NCI-H2107 treated with DMSO at 0.1 percent for 48 hours (cell line): ENCODE measurements around the gene IGFL4.

ENCODE experiments used
- DNase-seq: peaks from one replicate; lab custom pipeline; 2025; ENCODE audit not compliant: unreplicated experiment; lab: John Stamatoyannopoulos, UW

Gene IGFL4

DNA sequence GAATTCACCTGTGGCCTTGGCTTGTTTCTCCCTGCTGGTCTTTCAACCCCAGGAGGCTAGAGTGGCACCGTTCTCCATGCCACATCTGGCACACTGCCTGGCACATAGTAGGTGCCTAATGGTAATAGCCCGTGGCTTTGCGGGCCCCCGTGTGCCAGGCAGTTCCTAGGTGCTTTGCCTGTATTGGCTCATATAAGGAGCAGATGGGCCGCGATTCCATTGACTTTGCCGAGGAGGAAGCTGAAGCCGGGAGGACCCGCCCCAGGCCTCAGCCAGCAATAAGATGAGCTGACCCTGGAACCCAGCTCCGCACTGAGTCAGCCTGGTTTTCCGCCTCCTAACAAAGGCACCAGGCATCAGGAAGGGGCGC, 18.8 kb downstream of the IGFL4 start:
- DNase-seq: no peak

DNA sequence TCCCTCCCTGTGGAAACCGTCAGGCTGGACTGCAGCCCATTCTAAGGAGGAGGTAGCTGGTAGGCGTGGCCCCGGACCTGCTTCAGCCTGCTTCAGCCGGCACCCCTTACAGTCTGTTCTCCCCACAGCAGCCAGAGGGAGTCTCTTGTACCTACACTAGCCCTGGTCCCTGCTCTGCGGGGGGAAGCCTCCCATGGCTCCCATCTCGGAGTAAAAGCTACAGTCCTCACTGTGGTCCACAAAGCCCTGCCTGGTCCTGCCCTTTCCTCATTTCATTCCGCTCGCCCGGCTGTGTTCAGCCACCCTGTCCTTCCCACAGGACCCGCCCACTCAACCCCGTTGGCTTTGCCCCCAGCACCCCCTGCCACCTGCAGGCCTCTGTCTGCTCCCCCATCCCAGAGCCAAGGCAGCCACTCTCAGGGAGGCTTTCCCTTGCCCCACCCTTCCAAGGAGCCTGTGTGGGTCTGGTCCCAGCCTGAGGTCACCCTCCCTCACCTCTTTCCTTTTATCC, 19.2 kb downstream of the IGFL4 start:
- no peak for DNase-seq

- DNase-seq: no peak
These were observed 20.0 kb downstream of the IGFL4 start for GRCh38 chr19:46020819-46021125.

DNA sequence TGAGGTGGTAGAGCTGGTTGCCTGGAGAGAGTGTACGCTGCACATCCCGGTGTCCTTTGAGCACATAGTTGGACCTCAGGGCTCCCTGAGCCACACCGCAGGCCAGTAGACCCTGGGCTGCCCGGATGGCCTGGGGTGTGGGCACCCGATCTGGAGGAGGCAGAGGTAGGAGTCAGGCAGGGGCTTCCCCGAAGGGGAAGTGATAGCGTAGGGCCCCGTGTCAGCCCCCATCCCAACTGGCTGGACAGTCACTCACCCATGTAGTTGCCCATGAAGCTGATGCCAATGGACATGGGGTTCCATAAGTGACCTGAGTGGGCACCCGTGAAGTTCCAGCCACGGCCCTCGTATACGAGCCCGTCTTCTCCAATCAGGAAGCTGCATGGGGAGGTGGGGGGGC, 21.5 kb downstream of the IGFL4 start:
- no peak for DNase-seq

- no peak for DNase-seq
These were observed 22.0 kb downstream of the IGFL4 start for GRCh38 chr19:46018729-46019251.

DNA sequence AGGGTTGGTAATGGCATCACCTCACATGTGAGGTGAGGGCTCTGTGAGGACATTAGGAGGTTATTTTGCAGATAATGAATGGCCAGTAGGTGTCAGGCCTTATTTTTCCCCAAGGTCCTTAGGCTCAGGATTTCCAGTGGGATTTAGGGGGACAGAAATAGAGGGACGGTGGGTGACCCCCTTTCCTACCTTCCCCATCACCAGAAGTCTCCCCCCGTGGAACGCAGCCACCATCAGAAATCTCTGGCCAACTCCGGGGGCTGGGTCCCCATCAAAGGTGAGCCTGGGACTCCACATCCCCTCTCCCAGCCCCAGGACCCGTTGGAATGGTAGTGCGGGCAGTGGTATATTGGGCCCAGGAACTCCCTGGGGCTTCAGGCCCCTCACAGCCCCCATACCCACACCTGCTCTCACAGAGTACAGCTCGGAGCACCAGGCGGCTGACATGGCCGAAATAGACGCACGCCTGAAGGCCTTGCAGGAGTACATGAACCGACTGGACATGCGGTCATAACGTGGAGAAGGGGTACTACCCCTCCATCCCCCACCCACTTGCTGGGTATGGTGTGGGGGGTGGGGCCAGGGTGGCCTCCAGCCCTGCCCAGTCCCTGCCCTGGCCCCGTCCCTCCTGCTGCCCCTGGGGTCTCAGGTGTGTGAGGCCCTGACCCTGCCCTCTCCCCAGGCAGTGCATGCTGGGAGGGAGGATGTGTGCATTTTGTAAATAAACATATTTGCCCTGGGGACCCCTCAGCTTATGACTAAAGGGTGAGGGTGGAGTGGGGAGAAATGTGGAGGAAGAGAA, 22.7 kb downstream of the IGFL4 start:
- DNase-seq: no peak

GRCh38 chr19:46017095-46017429, 23.7 kb downstream of the IGFL4 start:
- no peak for DNase-seq

- peak; percentile 66 for DNase-seq
These were observed 24.2 kb downstream of the IGFL4 start for GRCh38 chr19:46016426-46017094.

DNA sequence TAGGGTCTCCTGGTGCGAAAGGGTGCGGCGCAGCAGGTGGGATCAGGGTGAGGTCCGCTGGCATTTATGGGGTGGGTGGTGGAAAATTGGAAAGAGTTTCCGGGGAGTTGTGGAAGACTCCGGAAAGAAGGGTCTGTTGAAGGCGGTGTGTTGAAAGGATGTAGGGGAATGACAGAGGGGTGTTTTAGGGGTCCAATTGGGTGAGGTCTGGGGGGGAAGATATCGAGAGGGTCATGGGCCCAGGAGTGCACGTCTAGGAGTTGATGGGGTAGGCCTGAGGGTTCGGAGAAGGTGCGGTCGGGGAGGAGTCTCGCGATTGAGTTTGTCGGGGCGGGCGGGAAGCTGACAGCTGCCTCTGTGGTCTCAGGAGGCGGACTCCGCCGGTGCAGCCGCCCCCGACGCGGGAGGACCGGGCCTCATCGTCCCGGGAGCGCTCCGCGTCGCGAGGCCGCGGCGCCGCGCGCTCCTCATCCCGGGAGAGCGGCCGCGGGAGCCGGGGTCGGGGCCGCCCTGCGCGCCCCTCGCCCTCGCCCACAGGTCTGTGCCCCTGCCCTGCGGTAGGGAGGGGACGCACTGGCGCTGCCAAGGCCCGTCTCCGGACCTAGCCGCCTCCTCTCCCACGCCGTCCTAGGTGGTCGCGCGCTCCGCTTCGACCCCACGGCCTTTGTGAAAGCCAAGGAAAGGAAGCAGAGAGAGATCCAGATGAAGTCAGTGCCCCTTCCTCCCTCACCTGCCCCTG, 24.9 kb downstream of the IGFL4 start:
- no peak for DNase-seq

- DNase-seq: peak; percentile 48
These were observed 25.7 kb downstream of the IGFL4 start for GRCh38 chr19:46014941-46015686.

- no peak for DNase-seq
These were observed 26.3 kb downstream of the IGFL4 start for GRCh38 chr19:46014534-46014933.

DNA sequence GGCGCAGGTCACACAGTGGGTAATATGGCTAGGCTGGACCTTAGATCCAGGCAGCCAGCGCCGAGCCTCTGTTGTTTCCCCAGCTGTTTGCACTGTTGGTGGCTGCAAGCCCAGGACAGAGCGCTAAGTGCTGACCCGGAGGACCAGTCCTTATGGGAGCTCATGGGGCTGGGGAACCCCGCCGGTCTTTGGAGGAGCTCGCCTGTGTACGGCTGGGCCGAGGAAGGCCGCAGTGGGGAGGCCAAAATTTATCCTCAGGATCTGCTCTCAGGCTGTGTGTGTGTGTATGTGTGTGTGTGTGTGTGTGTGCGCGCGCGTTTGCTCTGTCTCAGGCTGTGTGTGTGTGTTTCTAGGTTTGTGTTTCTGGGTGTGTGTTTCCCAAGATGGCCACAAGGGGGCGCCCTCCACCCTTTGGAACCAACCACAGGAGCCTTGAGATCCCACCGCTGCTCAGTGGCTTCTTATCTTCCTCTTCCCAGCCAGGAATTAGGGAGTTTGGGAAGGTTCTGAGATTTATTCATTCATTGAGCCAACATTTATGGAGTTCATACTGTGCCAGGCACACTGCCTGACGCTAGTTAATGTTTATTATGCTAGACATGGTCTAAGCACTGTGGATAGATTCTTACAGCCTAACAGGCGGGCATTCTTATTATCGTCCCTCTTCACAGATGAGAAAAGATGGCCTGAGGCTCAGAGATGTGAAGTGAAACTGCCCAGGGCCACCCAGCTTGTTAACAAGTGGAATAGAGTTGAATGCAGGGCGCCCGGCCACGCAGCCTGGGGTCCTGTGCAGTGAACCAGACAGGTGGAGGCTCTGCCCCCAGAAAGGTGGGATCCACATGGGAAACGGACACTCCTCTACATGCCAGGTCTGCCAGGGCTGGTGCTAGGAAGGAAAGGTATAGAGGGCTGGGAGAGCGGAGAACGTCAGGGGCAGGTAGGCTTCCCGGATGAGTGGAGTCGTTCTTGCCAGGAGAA, 31.0 kb downstream of the IGFL4 start:
- peak; percentile 18 for DNase-seq

DNA sequence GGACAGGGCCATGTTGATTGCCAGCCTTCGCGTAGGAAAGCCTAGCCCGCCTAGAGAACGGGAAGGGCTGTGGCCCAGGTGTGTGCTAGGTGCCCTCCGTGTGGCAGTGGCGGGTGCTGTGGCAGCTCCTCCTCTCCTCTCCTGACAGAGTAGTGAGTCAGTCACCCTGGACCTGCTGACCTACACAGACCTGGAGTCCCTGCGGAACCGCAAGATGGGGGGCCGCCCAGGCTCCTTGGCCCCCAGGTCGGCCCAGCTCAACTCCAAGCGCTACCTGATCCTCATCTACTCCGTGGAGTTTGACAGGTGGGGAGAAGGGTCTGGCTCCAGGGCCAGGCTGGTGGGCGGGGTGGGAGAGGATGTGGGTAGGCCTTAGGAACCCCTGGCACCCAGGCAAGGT, 34.4 kb downstream of the IGFL4 start:
- DNase-seq: no peak

DNA sequence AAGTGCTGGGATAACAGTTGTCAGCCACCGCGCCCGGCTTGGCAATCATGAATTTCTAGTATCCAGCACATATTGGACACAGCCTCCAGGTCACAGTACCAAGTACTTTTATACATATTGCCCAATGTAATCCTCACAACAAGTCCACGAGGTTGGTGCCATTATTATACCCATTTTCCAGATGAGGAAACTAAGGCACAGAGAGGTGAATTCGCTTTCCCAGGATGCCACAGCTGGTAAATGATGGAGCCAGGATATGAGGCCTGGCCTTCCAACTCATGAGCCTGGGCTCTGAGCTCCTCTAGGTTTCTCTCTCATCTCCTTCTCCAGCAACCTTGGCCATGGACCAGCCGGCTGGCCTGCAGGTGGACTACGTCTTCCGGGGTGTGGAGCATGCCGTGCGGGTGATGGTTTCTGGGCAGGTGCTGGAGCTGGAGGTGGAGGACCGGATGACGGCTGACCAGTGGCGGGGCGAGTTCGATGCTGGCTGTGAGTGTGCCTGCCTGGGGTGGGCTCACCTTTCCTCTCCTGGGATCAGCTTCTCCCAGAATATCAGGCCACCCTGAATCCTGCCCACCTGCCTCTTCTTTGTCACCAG, 38.0 kb downstream of the IGFL4 start:
- DNase-seq: no peak

GRCh38 chr19:46000491-46001246, 40.1 kb downstream of the IGFL4 start:
- DNase-seq: peak; percentile 16

DNA sequence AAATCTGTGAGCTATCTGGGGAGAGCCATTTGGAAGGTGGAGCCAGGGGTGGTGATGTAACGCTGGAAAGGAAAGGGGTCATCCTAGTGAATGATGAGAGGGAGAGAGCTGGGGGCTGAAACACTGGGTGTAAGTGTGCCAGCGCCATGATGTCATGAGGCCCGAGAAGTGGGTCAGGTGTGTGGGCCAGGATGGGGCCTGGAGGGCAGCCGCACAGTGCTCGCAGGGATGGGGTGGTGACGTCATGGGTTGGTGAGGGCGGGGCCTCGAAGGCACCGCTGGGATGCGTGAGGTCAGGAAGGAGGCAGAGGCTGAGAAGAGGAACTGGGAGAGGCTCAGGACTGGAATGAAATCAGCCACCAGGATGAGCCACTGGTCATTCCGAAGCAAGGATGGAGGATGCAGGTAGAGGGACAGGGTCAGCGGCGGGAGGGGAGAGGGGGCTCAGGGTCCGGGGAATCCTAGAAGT, 41.1 kb downstream of the IGFL4 start:
- DNase-seq: no peak

DNA sequence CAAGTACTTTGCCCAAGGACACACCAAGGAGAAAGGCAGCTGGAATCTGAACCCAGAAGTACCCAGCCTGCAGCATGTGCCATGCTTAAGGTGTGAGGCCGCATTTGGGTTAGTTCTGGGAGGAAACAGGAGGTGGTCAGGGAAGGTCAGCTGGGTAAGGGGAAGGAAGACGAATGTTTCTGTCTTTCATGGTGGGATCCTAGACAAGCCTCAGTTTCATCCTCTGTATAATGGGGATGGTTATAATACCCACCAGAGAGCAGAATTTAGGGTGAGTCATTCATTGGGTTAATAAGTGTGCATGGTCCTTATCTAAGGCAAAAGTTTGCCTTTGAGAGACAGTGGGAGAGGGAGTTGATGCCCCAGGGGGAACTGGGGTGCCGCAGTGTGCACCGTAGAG, 42.0 kb downstream of the IGFL4 start:
- DNase-seq: no peak

- no peak for DNase-seq
These were observed 43.9 kb downstream of the IGFL4 start for GRCh38 chr19:45996933-45997332.
